Measurements from ENCODE around the gene ARHGEF11. TPM values are rescaled to one million over a fixed set of nuclear protein-coding genes. Genes with fewer than 3 reads are reported as not detected.

Gene ARHGEF11
- total and polyA plus RNA-seq, 9 of the 15 experiments (the other 6 are each of a cell fraction or from before 2014, with no cell fraction given): 0.14 to 15.5 (median 9.0) TPM

GRCh38 chr1:157090196-157090647 lies 44.7 kb upstream of the ARHGEF11 start (continued):
- TF ChIP-seq, protein P1, sequence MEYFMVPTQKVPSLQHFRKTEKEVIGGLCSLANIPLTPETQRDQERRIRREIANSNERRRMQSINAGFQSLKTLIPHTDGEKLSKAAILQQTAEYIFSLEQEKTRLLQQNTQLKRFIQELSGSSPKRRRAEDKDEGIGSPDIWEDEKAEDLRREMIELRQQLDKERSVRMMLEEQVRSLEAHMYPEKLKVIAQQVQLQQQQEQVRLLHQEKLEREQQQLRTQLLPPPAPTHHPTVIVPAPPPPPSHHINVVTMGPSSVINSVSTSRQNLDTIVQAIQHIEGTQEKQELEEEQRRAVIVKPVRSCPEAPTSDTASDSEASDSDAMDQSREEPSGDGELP (CRISPR knock-in tag; IDR thresholded peaks at IDR 0.05; ENCODE audit: borderline replicate concordance): peak; percentile 23; the same call in 1 of the 2 replicates
- TF ChIP-seq MAFK (IDR thresholded peaks at IDR 0.05; ENCODE audit: low read length) (no peak), NFIC (IDR thresholded peaks at IDR 0.05) (0 out of 2 replicates have a peak, but pooled peaks have one; percentile 14)

GRCh38 chr1:157089789-157090188 lies 44.2 kb upstream of the ARHGEF11 start:
- FAIRE-seq (no peak), ATAC-seq (peak; percentile 44), DNase-seq (ENCODE audit: extremely low read depth in 1 of 4, low spot score in 3 of 4) (no peak)
- no peaks in the 10 kb centered on the region for H3K79me2 ChIP-seq (ENCODE audit: control insufficient read depth, insufficient read depth, low read length)
- H3K4me1 ChIP-seq (replicated peaks in 1 of 2; ENCODE audit: control insufficient read depth in 2 of 2, insufficient read depth in 2 of 2, low read length in 2 of 2): peaks cover 2 to 4% of the 10 kb centered on the region in 2 experiments; a peak in 2 of 5 replicates
- TF ChIP-seq, protein P2, sequence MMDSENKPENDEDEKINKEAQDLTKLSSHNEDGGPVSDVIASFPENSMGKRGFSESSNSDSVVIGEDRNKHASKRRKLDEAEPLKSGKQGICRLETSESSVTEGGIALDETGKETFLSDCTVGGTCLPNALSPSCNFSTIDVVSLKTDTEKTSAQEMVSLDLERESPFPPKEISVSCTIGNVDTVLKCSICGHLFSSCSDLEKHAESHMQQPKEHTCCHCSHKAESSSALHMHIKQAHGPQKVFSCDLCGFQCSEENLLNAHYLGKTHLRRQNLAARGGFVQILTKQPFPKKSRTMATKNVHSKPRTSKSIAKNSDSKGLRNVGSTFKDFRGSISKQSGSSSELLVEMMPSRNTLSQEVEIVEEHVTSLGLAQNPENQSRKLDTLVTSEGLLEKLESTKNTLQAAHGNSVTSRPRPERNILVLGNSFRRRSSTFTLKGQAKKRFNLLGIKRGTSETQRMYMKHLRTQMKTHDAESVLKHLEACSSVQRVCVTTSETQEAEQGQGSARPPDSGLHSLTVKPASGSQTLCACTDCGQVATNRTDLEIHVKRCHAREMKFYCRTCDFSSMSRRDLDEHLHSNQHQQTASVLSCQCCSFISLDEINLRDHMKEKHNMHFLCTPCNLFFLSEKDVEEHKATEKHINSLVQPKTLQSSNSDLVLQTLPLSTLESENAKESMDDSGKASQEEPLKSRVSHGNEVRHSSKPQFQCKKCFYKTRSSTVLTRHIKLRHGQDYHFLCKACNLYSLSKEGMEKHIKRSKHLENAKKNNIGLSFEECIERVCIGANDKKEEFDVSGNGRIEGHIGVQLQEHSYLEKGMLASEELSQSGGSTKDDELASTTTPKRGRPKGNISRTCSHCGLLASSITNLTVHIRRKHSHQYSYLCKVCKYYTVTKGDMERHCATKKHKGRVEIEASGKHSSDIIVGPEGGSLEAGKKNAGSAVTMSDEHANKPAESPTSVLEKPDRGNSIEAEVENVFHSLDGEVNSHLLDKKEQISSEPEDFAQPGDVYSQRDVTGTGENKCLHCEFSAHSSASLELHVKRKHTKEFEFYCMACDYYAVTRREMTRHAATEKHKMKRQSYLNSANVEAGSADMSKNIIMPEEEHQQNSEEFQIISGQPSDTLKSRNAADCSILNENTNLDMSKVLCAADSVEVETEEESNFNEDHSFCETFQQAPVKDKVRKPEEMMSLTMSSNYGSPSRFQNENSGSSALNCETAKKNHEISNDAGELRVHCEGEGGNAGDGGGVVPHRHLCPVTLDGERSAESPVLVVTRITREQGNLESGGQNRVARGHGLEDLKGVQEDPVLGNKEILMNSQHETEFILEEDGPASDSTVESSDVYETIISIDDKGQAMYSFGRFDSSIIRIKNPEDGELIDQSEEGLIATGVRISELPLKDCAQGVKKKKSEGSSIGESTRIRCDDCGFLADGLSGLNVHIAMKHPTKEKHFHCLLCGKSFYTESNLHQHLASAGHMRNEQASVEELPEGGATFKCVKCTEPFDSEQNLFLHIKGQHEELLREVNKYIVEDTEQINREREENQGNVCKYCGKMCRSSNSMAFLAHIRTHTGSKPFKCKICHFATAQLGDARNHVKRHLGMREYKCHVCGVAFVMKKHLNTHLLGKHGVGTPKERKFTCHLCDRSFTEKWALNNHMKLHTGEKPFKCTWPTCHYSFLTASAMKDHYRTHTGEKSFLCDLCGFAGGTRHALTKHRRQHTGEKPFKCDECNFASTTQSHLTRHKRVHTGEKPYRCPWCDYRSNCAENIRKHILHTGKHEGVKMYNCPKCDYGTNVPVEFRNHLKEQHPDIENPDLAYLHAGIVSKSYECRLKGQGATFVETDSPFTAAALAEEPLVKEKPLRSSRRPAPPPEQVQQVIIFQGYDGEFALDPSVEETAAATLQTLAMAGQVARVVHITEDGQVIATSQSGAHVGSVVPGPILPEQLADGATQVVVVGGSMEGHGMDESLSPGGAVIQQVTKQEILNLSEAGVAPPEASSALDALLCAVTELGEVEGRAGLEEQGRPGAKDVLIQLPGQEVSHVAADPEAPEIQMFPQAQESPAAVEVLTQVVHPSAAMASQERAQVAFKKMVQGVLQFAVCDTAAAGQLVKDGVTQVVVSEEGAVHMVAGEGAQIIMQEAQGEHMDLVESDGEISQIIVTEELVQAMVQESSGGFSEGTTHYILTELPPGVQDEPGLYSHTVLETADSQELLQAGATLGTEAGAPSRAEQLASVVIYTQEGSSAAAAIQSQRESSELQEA (IDR thresholded peaks at IDR 0.05; ENCODE audit: low read depth): no peak
- TF ChIP-seq LARP7 (IDR thresholded peaks at IDR 0.05): no peak
- TF ChIP-seq ZC3H11A (IDR thresholded peaks at IDR 0.05; ENCODE audit: low read depth, low read length): no peak
- 0 out of 2 replicates have a peak, but pooled peaks have one; percentile 14 for TF ChIP-seq ZNF224 (CRISPR knock-in tag; IDR thresholded peaks at IDR 0.05)
- 0 out of 2 replicates have a peak, but pooled peaks have one; percentile 31 for TF ChIP-seq FOXP4 (CRISPR knock-in tag; IDR thresholded peaks at IDR 0.05; ENCODE audit: borderline replicate concordance)
- TF ChIP-seq ATF7 (IDR thresholded peaks at IDR 0.05): no peak
- no peak for TF ChIP-seq ZFP1 (CRISPR knock-in tag; IDR thresholded peaks at IDR 0.05)
- H3K9ac ChIP-seq (ENCODE audit: insufficient read depth in 1 of 2, low read depth in 2 of 2, low read length in 2 of 2): no peak overlapping the region
- POLR2A ChIA-PET: interaction anchor here (0.6 to 2.1 kb wide), 10 partner anchors 9 to 416 kb away, joined by 3 to 14 read pairs (median 4); partner anchors contain the start of gene ETV3L
- H3K36me3 ChIP-seq (ENCODE audit: control insufficient read depth, insufficient read depth, low read length): no peaks in the 10 kb centered on the region
- H3K4me2 ChIP-seq (ENCODE audit: insufficient read depth, low read length): no peak overlapping the region
- H3K4me3 ChIP-seq: no peak overlapping the region
- no peaks in the 10 kb centered on the region; the same call in 1 of the 2 replicates for H4K20me1 ChIP-seq (replicated peaks; ENCODE audit: control insufficient read depth, insufficient read depth, low read length)
- WGBS (ENCODE audit: insufficient coverage, low coverage, missing lambda C conversion rate): 53% methylated on average over 9 of the region's 9 CpGs
- H3K27ac ChIP-seq (ENCODE audit: extremely low read depth, low read depth, low read length): no peak overlapping the region
- BruUV-seq (replicated peaks): no TSS peak
- no peaks in the 10 kb centered on the region for H3K27me3 ChIP-seq (ENCODE audit: control insufficient read depth in 2 of 2, insufficient read depth in 2 of 2, low read length in 2 of 2)
- no peaks in the 10 kb centered on the region for H3K9me3 ChIP-seq (replicated peaks; ENCODE audit: control insufficient read depth, insufficient read depth, low read depth, low read length)
- H2AFZ ChIP-seq (ENCODE audit: low read depth, low read length): no peak overlapping the region
- no peaks in the 10 kb centered on the region for H3K9me1 ChIP-seq (ENCODE audit: control insufficient read depth, insufficient read depth, low read length)
- intact Hi-C loops (cut with micrococcal nuclease): loop anchor here (1.0 to 10.0 kb wide), 2 partner anchors 67 to 405 kb away; no protein-coding TSS in a partner anchor
- CTCF ChIA-PET (ENCODE audit: low intra/inter-chr PET ratio): interaction anchor here (0.7 to 5.9 kb wide), 3 partner anchors 67 to 399 kb away, joined by 4 to 133 read pairs (median 5); no protein-coding TSS in a partner anchor
- in situ Hi-C loops (cut with MboI): loop anchor here (10.0 kb wide), 1 partner anchor 405 kb away; no protein-coding TSS in a partner anchor

Measured in K562 (cell line).